IMR-90 (cell line): Measurements from ENCODE around the gene DNAH17. TPM values are rescaled to one million over a fixed set of nuclear protein-coding genes. Genes with fewer than 3 reads are reported as not detected.
A peak's percentile ranks its signal among the peaks of the same experiment; 100 is the strongest.

Experiments used
- ATAC-seq: fragments of 200-7000 bp; cut with Tn5 transposase; 2 replicates; pipeline ENCODE4 v1.9.1; 2020; ENCODE audit warnings: low read depth, mild to moderate bottlenecking, moderate library complexity
- BruUV-seq: library from RNA; stranded (reverse); fragments of 400-500 nt; replicated peaks from 2 replicates; lab custom pipeline; 2021; lab: Mats Ljungman, UMichigan
- CTCF ChIA-PET: fragments of 300-600 bp; formaldehyde crosslinking; extraction: SDS; loops from one replicate; lab custom pipeline; 2021; ENCODE audit warnings: antibody characterized with exemption; lab: Yijun Ruan, JAX
- POLR2A ChIA-PET: fragments of 300-600 bp; sonication (Branson Sonifier 250); formaldehyde crosslinking; loops from one replicate; lab custom pipeline; 2022; ENCODE audit warnings: antibody characterized with exemption; ENCODE audit not compliant: unreplicated experiment; lab: Charles Lee
- DNase-seq: peaks from one replicate; pipeline ENCODE4 v3.0.0; 2013
- H2AFZ ChIP-seq: replicated peaks from 2 replicates; pipeline ENCODE3; 2013; ENCODE audit warnings: low read length, mild to moderate bottlenecking; ENCODE audit not compliant: poor library complexity
- H2AK5ac ChIP-seq: 2 replicates; pipeline ENCODE4 v1.6.1; 2013; ENCODE audit warnings: low read depth, low read length, inconsistent platforms
- H2AK9ac ChIP-seq: replicated peaks from 2 replicates; pipeline ENCODE3; 2013; ENCODE audit warnings: mild to moderate bottlenecking, low read depth, low read length, moderate library complexity; ENCODE audit not compliant: poor library complexity
- H2BK120ac ChIP-seq: 2 replicates; pipeline ENCODE4 v1.6.1; 2013; ENCODE audit warnings: low read depth, low read length, inconsistent platforms
- H2BK15ac ChIP-seq: 3 replicates; pipeline ENCODE4 v1.6.1; 2013; ENCODE audit warnings: low read depth, low read length, inconsistent platforms
- H2BK20ac ChIP-seq: 2 replicates; pipeline ENCODE4 v1.6.1; 2013; ENCODE audit warnings: low read depth, mild to moderate bottlenecking, inconsistent platforms, low read length, moderate library complexity
- H2BK5ac ChIP-seq: 2 replicates; pipeline ENCODE4 v1.6.1; 2013; ENCODE audit warnings: mild to moderate bottlenecking, low read depth, low read length, inconsistent platforms; ENCODE audit not compliant: poor library complexity, severe bottlenecking
- H3K14ac ChIP-seq: replicated peaks from 2 replicates; pipeline ENCODE4 v1.6.1; 2013; ENCODE audit warnings: low read depth, low read length, inconsistent platforms
- H3K18ac ChIP-seq: 2 replicates; pipeline ENCODE4 v1.6.1; 2013; ENCODE audit warnings: low read depth, low read length, control low read depth
- H3K23ac ChIP-seq: 2 replicates; pipeline ENCODE4 v1.6.1; 2013; ENCODE audit warnings: low read depth, low read length, inconsistent platforms
- H3K27ac ChIP-seq: 2 replicates; pipeline ENCODE4 v1.5.1; 2013; ENCODE audit warnings: mild to moderate bottlenecking, control low read depth, low read length; ENCODE audit not compliant: insufficient read depth
- H3K27me3 ChIP-seq: 2 replicates; pipeline ENCODE4 v1.6.1; 2013; ENCODE audit warnings: low read length; ENCODE audit not compliant: control insufficient read depth, insufficient read depth
- H3K36me3 ChIP-seq: 2 replicates; pipeline ENCODE4 v1.6.1; 2013; ENCODE audit warnings: low read length, mixed read lengths; ENCODE audit not compliant: control insufficient read depth, insufficient read depth
- H3K4ac ChIP-seq: 2 replicates; pipeline ENCODE4 v1.6.1; 2013; ENCODE audit warnings: low read depth, low read length, inconsistent platforms
- H3K4me1 ChIP-seq: 2 replicates; pipeline ENCODE4 v1.6.1; 2013; ENCODE audit warnings: low read length, mixed read lengths; ENCODE audit not compliant: control insufficient read depth, insufficient read depth
- H3K4me2 ChIP-seq: 2 replicates; pipeline ENCODE4 v1.6.1; 2013; ENCODE audit warnings: low read depth, mild to moderate bottlenecking, control low read depth, low read length, moderate library complexity
- H3K4me3 ChIP-seq: 2 replicates; pipeline ENCODE4 v1.5.1; 2013; ENCODE audit warnings: low read depth, mild to moderate bottlenecking, control low read depth, low read length, moderate library complexity; ENCODE audit not compliant: insufficient read depth
- H3K56ac ChIP-seq: 2 replicates; pipeline ENCODE4 v1.6.1; 2013; ENCODE audit warnings: low read length, inconsistent platforms; ENCODE audit not compliant: insufficient read depth; ENCODE audit errors: extremely low read depth
- H3K79me1 ChIP-seq, 2 experiments: 2 replicates each; pipeline ENCODE4 v1.6.1; 2013; ENCODE audit warnings: low read length in 2 of 2, inconsistent platforms in 1 of 2, low read depth in 1 of 2
- H3K9ac ChIP-seq: 2 replicates; pipeline ENCODE4 v1.6.1; 2013; ENCODE audit warnings: low read depth, low read length, control low read depth
- H3K9me1 ChIP-seq: 2 replicates; pipeline ENCODE4 v1.6.1; 2013; ENCODE audit warnings: low read length, inconsistent platforms; ENCODE audit not compliant: insufficient read depth
- H3K9me3 ChIP-seq: 2 replicates; pipeline ENCODE4 v1.6.1; 2013; ENCODE audit warnings: low read length; ENCODE audit not compliant: control insufficient read depth, insufficient read depth
- H4K20me1 ChIP-seq: 2 replicates; pipeline ENCODE4 v1.6.1; 2013; ENCODE audit warnings: low read length, inconsistent platforms; ENCODE audit not compliant: insufficient read depth
- H4K5ac ChIP-seq: 2 replicates; pipeline ENCODE4 v1.6.1; 2013; ENCODE audit warnings: mild to moderate bottlenecking, low read depth, low read length, control low read depth
- H4K8ac ChIP-seq, 2 experiments: 2 replicates each; pipeline ENCODE4 v1.6.1; 2013; ENCODE audit warnings: low read depth in 2 of 2, low read length in 2 of 2, control low read depth in 1 of 2, inconsistent platforms in 1 of 2
- H4K91ac ChIP-seq: 2 replicates; pipeline ENCODE4 v1.6.1; 2013; ENCODE audit warnings: low read depth, low read length, inconsistent platforms; ENCODE audit not compliant: insufficient read depth
- BHLHE40 ChIP-seq: fragments of 150-350 bp; IDR thresholded peaks from 2 replicates; pipeline ENCODE4 v1.6.1; 2016; ENCODE audit warnings: mild to moderate bottlenecking, low read depth, low read length
- CEBPB ChIP-seq: IDR thresholded peaks from 2 replicates; pipeline ENCODE4 v1.6.1; 2012; ENCODE audit warnings: low read depth, low read length, improper control_type of control experiment
- CHD1 ChIP-seq: IDR thresholded peaks from 2 replicates; pipeline ENCODE4 v1.6.1; 2012; ENCODE audit warnings: low read depth, low read length, improper control_type of control experiment
- CTCF ChIP-seq: conservative IDR thresholded peaks from 2 replicates; pipeline ENCODE4 v1.5.1; 2012; ENCODE audit warnings: mild to moderate bottlenecking, low read depth, low read length, improper control_type of control experiment
- ELK1 ChIP-seq: fragments of 150-350 bp; IDR thresholded peaks from 2 replicates; pipeline ENCODE4 v1.6.1; 2016; ENCODE audit warnings: low read depth, mild to moderate bottlenecking, low read length, moderate library complexity, borderline replicate concordance
- FOS ChIP-seq: fragments of 150-350 bp; IDR thresholded peaks from 2 replicates; pipeline ENCODE4 v1.6.1; 2016; ENCODE audit warnings: low read depth, low read length
- MAFK ChIP-seq: IDR thresholded peaks from 2 replicates; pipeline ENCODE4 v1.6.1; 2012; ENCODE audit warnings: low read depth, low read length, improper control_type of control experiment
- MAZ ChIP-seq: IDR thresholded peaks from 2 replicates; pipeline ENCODE4 v1.6.1; 2012; ENCODE audit warnings: low read depth, mild to moderate bottlenecking, low read length, improper control_type of control experiment, moderate library complexity, borderline replicate concordance
- MXI1 ChIP-seq: IDR thresholded peaks from 2 replicates; pipeline ENCODE4 v1.6.1; 2012; ENCODE audit warnings: low read depth, mild to moderate bottlenecking, low read length, moderate library complexity, borderline replicate concordance
- NFE2L2 ChIP-seq: fragments of 150-350 bp; IDR thresholded peaks from 2 replicates; pipeline ENCODE4 v1.6.1; 2016; ENCODE audit warnings: low read depth, mild to moderate bottlenecking, low read length
- RAD21 ChIP-seq: IDR thresholded peaks from 2 replicates; pipeline ENCODE4 v1.6.1; 2012; ENCODE audit warnings: low read length, improper control_type of control experiment
- RCOR1 ChIP-seq: IDR thresholded peaks from 2 replicates; pipeline ENCODE4 v1.6.1; 2012; ENCODE audit warnings: mild to moderate bottlenecking, low read length, improper control_type of control experiment; ENCODE audit not compliant: insufficient replicate concordance
- SMC3 ChIP-seq: fragments of 150-350 bp; IDR thresholded peaks from 2 replicates; pipeline ENCODE4 v1.6.1; 2016; ENCODE audit warnings: low read depth, mild to moderate bottlenecking, antibody characterized with exemption, low read length, moderate library complexity
- USF2 ChIP-seq: fragments of 150-350 bp; IDR thresholded peaks from 2 replicates; pipeline ENCODE4 v1.6.1; 2017; ENCODE audit warnings: mild to moderate bottlenecking, antibody characterized with exemption, low read length, low read depth
- WGBS, 2 experiments: methylation state at CpG; one replicate each; pipeline versions ENCODE4 v1.1.5 to v1.1.7; 2013; ENCODE audit warnings: missing lambda C conversion rate in 2 of 2; ENCODE audit not compliant: insufficient read length in 1 of 2; ENCODE audit errors: extremely low coverage in 2 of 2; 5-methylcytosine and 5-hydroxymethylcytosine counted together
- dilution Hi-C: fragments of 300-500 bp; cut with HindIII; formaldehyde crosslinking; loops from one replicate; pipeline ENCODE4 v1.14.3; 2018; ENCODE audit warnings: low sequenced_read_pairs; ENCODE audit not compliant: unreplicated experiment
- in situ Hi-C: fragments of 300-500 bp; cut with MboI; formaldehyde crosslinking; loops from 3 replicates; pipeline ENCODE4 v1.14.3; 2019; ENCODE audit warnings: low sequenced_read_pairs, inconsistent platforms, mixed read lengths
- intact Hi-C: fragments of 100-400 bp; cut with micrococcal nuclease; formaldehyde crosslinking; loops from 2 replicates; pipeline ENCODE4 v1.10.0; 2022
- polyA plus RNA-seq, 3 experiments: library from polyadenylated mRNA; depleted of rRNA; stranded (reverse); fragments of >200 nt; gene quantifications; 2 replicates each; pipeline ENCODE4 v1.2.3, GENCODE V29; 2012; ENCODE audit warnings: low replicate concordance in 1 of 3
- total RNA-seq: library from RNA; depleted of rRNA; stranded (reverse); fragments of >200 nt; gene quantifications from 2 replicates; pipeline ENCODE4 v1.2.3, GENCODE V29; 2012

Gene DNAH17
- total and polyA plus RNA-seq, 2 of the 4 experiments (the other 2 are of a cell fraction), result not detected

- Histone ChIP-seq H3K9me3 (no peaks in the 10 kb centered on the region), H2BK15ac (no peak overlapping the region), H3K27me3 (peaks cover 56% of the 10 kb centered on the region), H2BK5ac (no peak overlapping the region), H4K8ac (no peak overlapping the region), H4K20me1 (no peaks in the 10 kb centered on the region), H3K36me3 (no peaks in the 10 kb centered on the region), H3K27ac (no peak overlapping the region), H3K14ac (no peak overlapping the region), H2BK20ac (no peak overlapping the region), H4K91ac (no peak overlapping the region), H2BK120ac (no peak overlapping the region), H2AFZ (no peak overlapping the region), H3K9me1 (no peaks in the 10 kb centered on the region; the same call in 1 of the 2 replicates), H2AK5ac (no peak overlapping the region), H3K4ac (no peak overlapping the region), H4K5ac (no peak overlapping the region), H3K4me2 (no peak overlapping the region), H2AK9ac (no peak overlapping the region), H3K79me1 (no peaks in the 10 kb centered on the region), H3K4me3 (no peak overlapping the region), H3K23ac (no peak overlapping the region), H3K18ac (no peak overlapping the region), H3K56ac (no peak overlapping the region), H3K4me1 (no peaks in the 10 kb centered on the region), H3K9ac (no peak overlapping the region)
- POLR2A ChIA-PET, result interaction anchor here (0.6 kb wide), 1 partner anchor 82 kb away, joined by 3 read pairs; no protein-coding TSS in a partner anchor
- CTCF ChIA-PET, result no interaction called here
- intact Hi-C loops, result no loop called here
- dilution Hi-C loops, result no loop called here
- 58% methylated on average over 4 of the region's 16 CpGs; no CpG with 5 or more reads in 1 of the 2 experiments for WGBS, 2 experiments
- BruUV-seq, result no TSS peak
- ATAC-seq (no peak; the same call in 1 of the 2 replicates), DNase-seq (peak; percentile 37)
- no peak for TF ChIP-seq CTCF
- TF ChIP-seq FOS, result peak; percentile 30; the same call in 1 of the 2 replicates
- TF ChIP-seq BHLHE40, result no peak
- peak; percentile 90 for TF ChIP-seq CEBPB
- no peak for TF ChIP-seq MAZ
- TF ChIP-seq MXI1, result no peak
- TF ChIP-seq SMC3, result no peak
- no peak for TF ChIP-seq ELK1
- no peak for TF ChIP-seq RCOR1
- TF ChIP-seq USF2, result no peak
- TF ChIP-seq RAD21, result no peak
- no peak for TF ChIP-seq CHD1
- no peak for TF ChIP-seq NFE2L2
- no peak for TF ChIP-seq MAFK
- in situ Hi-C loops, result no loop called here
Observed at GRCh38 chr17:78568494-78569115, 8.6 kb downstream of the DNAH17 start.
